Smooth muscle cell (in vitro differentiated cells): Measurements from ENCODE around the gene TTC1. TPM values are rescaled to one million over a fixed set of nuclear protein-coding genes. Genes with fewer than 3 reads are reported as not detected.
"Not testable (repeated sequence)": the region's sequence is repeated elsewhere in the genome, so short reads cannot be mapped to it uniquely, and the experiment has no call there.

ENCODE experiments used
- DNase-seq: peaks from one replicate; lab custom pipeline; 2025; ENCODE audit not compliant: unreplicated experiment; lab: John Stamatoyannopoulos, UW
- H2AFZ ChIP-seq: fragments of 200-600 bp; sonication (generic); 2 replicates; pipeline ENCODE4 v1.6.0; 2016; ENCODE audit warnings: antibody characterized with exemption, low read depth, mild to moderate bottlenecking
- H3F3A ChIP-seq: fragments of 200-600 bp; sonication (generic); 2 replicates; pipeline ENCODE4 v1.6.0; 2017; ENCODE audit warnings: antibody characterized with exemption, low read depth
- H3K27ac ChIP-seq: fragments of 200-600 bp; sonication (generic); 2 replicates; pipeline ENCODE4 v1.5.1; 2016; ENCODE audit warnings: low read depth, mild to moderate bottlenecking
- H3K27me3 ChIP-seq: fragments of 200-600 bp; sonication (generic); 2 replicates; pipeline ENCODE4 v1.6.1; 2016; ENCODE audit warnings: low read depth, mild to moderate bottlenecking
- H3K36me3 ChIP-seq: fragments of 200-600 bp; sonication (generic); 2 replicates; pipeline ENCODE4 v1.5.1; 2016; ENCODE audit warnings: low read depth
- H3K4me1 ChIP-seq: fragments of 200-600 bp; sonication (generic); 2 replicates; pipeline ENCODE4 v1.5.1; 2016; ENCODE audit warnings: low read depth
- H3K4me2 ChIP-seq: fragments of 200-600 bp; sonication (generic); 2 replicates; pipeline ENCODE4 v1.6.0; 2016; ENCODE audit warnings: mild to moderate bottlenecking
- H3K4me3 ChIP-seq: fragments of 200-600 bp; sonication (generic); 2 replicates; pipeline ENCODE4 v1.5.1; 2016; ENCODE audit warnings: mild to moderate bottlenecking
- H3K79me2 ChIP-seq: fragments of 200-600 bp; sonication (generic); 2 replicates; pipeline ENCODE4 v1.6.0; 2016; ENCODE audit warnings: low read depth, mild to moderate bottlenecking
- H3K9ac ChIP-seq: fragments of 200-600 bp; sonication (generic); 2 replicates; pipeline ENCODE4 v1.6.0; 2016; ENCODE audit warnings: low read depth
- H3K9me3 ChIP-seq: fragments of 200-600 bp; sonication (generic); replicated peaks from 2 replicates; pipeline ENCODE4 v1.5.1; 2016; ENCODE audit warnings: low read depth
- H4K20me1 ChIP-seq: fragments of 200-600 bp; sonication (generic); 2 replicates; pipeline ENCODE4 v1.6.0; 2016; ENCODE audit warnings: low read depth
- CTCF ChIP-seq: fragments of 200-600 bp; sonication (generic); IDR thresholded peaks from 2 replicates; pipeline ENCODE4 v1.5.1; 2017; ENCODE audit warnings: borderline replicate concordance, mild to moderate bottlenecking, antibody characterized with exemption; ENCODE audit not compliant: insufficient read depth, poor library complexity, severe bottlenecking
- WGBS: methylation state at CpG from one replicate; pipeline ENCODE4 v1.1.7; 2016; ENCODE audit warnings: low lambda C conversion rate; 5-methylcytosine and 5-hydroxymethylcytosine counted together
- polyA plus RNA-seq: library from polyadenylated mRNA; unstranded; fragments of >200 nt; fragmentation: Nextera tagmentation; extraction: Ambion mirVana; gene quantifications from 2 replicates; pipeline ENCODE4 v1.2.1, GENCODE V29; 2016
- total RNA-seq: library from RNA; depleted of rRNA; stranded (reverse); fragments of >200 nt; gene quantifications from 2 replicates; pipeline ENCODE4 v1.2.3, GENCODE V29; 2014

Gene TTC1
- total and polyA plus RNA-seq, 2 experiments from 2014 or later = 31.5 to 50.7 TPM

- Histone ChIP-seq H3K4me1 (no peaks in the 10 kb centered on the region), H2AFZ (no peak overlapping the region), H3K27me3 (no peaks in the 10 kb centered on the region), H3K9ac (no peak overlapping the region), H3K4me3 (no peak overlapping the region), H3K36me3 (no peaks in the 10 kb centered on the region), H3K9me3 (no peaks in the 10 kb centered on the region), H3F3A (no peaks in the 10 kb centered on the region), H3K27ac (no peak overlapping the region), H3K4me2 (no peak overlapping the region), H3K79me2 (no peaks in the 10 kb centered on the region), H4K20me1 (no peaks in the 10 kb centered on the region)
- no peak for TF ChIP-seq CTCF
- 96% methylated on average over 3 of the region's 3 CpGs for WGBS
- no peak for DNase-seq
Measured at GRCh38 chr5:160001457-160001856, 7.5 kb upstream of the TTC1 start.

GRCh38 chr5:160007514-160007913, 1.4 kb upstream of the TTC1 start:
- Histone ChIP-seq H2AFZ (peak overlapping the region; percentile 77), H3K27me3 (no peaks in the 10 kb centered on the region), H3K9me3 (no peaks in the 10 kb centered on the region), H3K4me1 (peaks cover 14% of the 10 kb centered on the region), H3K27ac (no peak overlapping the region), H3F3A (no peaks in the 10 kb centered on the region), H3K4me3 (no peak overlapping the region), H3K79me2 (peaks cover 31% of the 10 kb centered on the region), H4K20me1 (no peaks in the 10 kb centered on the region), H3K36me3 (no peaks in the 10 kb centered on the region), H3K4me2 (no peak overlapping the region), H3K9ac (no peak overlapping the region)
- no peak for DNase-seq
- 93% methylated on average over 3 of the region's 3 CpGs for WGBS
- TF ChIP-seq CTCF = no peak

GRCh38 chr5:160008529-160008876, 436 bp upstream of the TTC1 start:
- 89% methylated on average over 14 of the region's 14 CpGs for WGBS
- H3K4me1 ChIP-seq = peaks cover 14% of the 10 kb centered on the region
- H3K27me3 ChIP-seq, DNase-seq, H3K9ac ChIP-seq, H4K20me1 ChIP-seq, H3F3A ChIP-seq, H3K36me3 ChIP-seq, H3K9me3 ChIP-seq, H3K27ac ChIP-seq: not testable (repeated sequence)
- H2AFZ ChIP-seq = peak overlapping the region; percentile 92
- H3K79me2 ChIP-seq = peaks cover 39% of the 10 kb centered on the region
- peak overlapping the region; percentile 86 for H3K4me2 ChIP-seq
- peak overlapping the region; percentile 73 for H3K4me3 ChIP-seq

- 9% methylated on average over 11 of the region's 11 CpGs for WGBS
- Histone ChIP-seq H3K27ac (peak overlapping the region; percentile 90), H2AFZ (peak overlapping the region; percentile 77), H3K9me3 (no peaks in the 10 kb centered on the region), H3K79me2 (peaks cover 39% of the 10 kb centered on the region), H3F3A (no peaks in the 10 kb centered on the region), H3K27me3 (no peaks in the 10 kb centered on the region), H4K20me1 (no peaks in the 10 kb centered on the region), H3K9ac (peak overlapping the region; percentile 89), H3K4me3 (peak overlapping the region; percentile 73), H3K4me1 (peaks cover 14% of the 10 kb centered on the region), H3K36me3 (no peaks in the 10 kb centered on the region), H3K4me2 (peak overlapping the region; percentile 86)
- TF ChIP-seq CTCF = no peak
- DNase-seq = no peak
Measured at GRCh38 chr5:160009591-160009989, 651 bp downstream of the TTC1 start.
